Fibroblast of pulmonary artery (primary cell): ENCODE results near the gene NETO2.
A peak's percentile ranks its signal among the peaks of the same experiment; 100 is the strongest.
"Not testable (repeated sequence)": the region's sequence is repeated elsewhere in the genome, so short reads cannot be mapped to it uniquely, and the experiment has no call there.

Experiments
- DNase-seq: peaks from one replicate; pipeline ENCODE4 v3.0.0-alpha.2; 2010; ENCODE audit warnings: low read depth
- H3K4me3 ChIP-seq: replicated peaks from 2 replicates; pipeline ENCODE4 v1.5.1; 2011; ENCODE audit warnings: low read depth, mild to moderate bottlenecking, control low read depth, low read length, moderate library complexity
- CTCF ChIP-seq: IDR thresholded peaks from 2 replicates; pipeline ENCODE4 v1.5.1; 2011; ENCODE audit warnings: mild to moderate bottlenecking, control low read depth, low read length, inconsistent platforms; ENCODE audit errors: missing control alignments

Gene NETO2

GRCh38 chr16:47143677-47144558 is at the start of gene NETO2:
Gene NETO2 (minus strand): TSS chr16:47143945. CDS start chr16:47143612, 333 bp downstream.
- peak; percentile 61 for TF ChIP-seq CTCF
- peak; percentile 65 for DNase-seq
- peak within 1 kb of the TSS; percentile 69 for H3K4me3 ChIP-seq

- no peak overlapping the region for H3K4me3 ChIP-seq
- no peak for DNase-seq
- TF ChIP-seq CTCF = no peak
Observed at GRCh38 chr16:47182318-47182717, 38.6 kb upstream of the NETO2 start.

- H3K4me3 ChIP-seq, DNase-seq: not testable (repeated sequence)
Observed at GRCh38 chr16:47181066-47181465, 37.3 kb upstream of the NETO2 start.

GRCh38 chr16:47180073-47180472 is 36.3 kb upstream of the NETO2 start:
- no peak for TF ChIP-seq CTCF
- H3K4me3 ChIP-seq = no peak overlapping the region
- DNase-seq = no peak

GRCh38 chr16:47175152-47175551 is 31.4 kb upstream of the NETO2 start:
- no peak overlapping the region for H3K4me3 ChIP-seq
- TF ChIP-seq CTCF = no peak
- no peak for DNase-seq

GRCh38 chr16:47162670-47163420 is 19.1 kb upstream of the NETO2 start:
- DNase-seq = no peak
- TF ChIP-seq CTCF = no peak
- H3K4me3 ChIP-seq = no peak overlapping the region

- TF ChIP-seq CTCF = no peak
- no peak overlapping the region for H3K4me3 ChIP-seq
- DNase-seq = no peak
Observed at GRCh38 chr16:47161464-47161863, 17.7 kb upstream of the NETO2 start.
